CD14-positive monocyte (primary cell): Measurements from ENCODE around the gene IGHMBP2. TPM values are rescaled to one million over a fixed set of nuclear protein-coding genes. Genes with fewer than 3 reads are reported as not detected.
"Not testable (repeated sequence)": the region's sequence is repeated elsewhere in the genome, so short reads cannot be mapped to it uniquely, and the experiment has no call there.

ENCODE experiments used
- DNase-seq, 3 donors: peaks; one replicate each; pipeline ENCODE4 v3.0.0-alpha.2; 2011 to 2022
- H2AFZ ChIP-seq: 2 replicates; pipeline ENCODE4 v1.6.0; 2012; ENCODE audit warnings: mild to moderate bottlenecking, low read depth, low read length, inconsistent platforms; ENCODE audit not compliant: insufficient read depth, poor library complexity, severe bottlenecking
- H3K27ac ChIP-seq, 2 donors: 1 replicate in 1 of 2; 2 replicates in 1 of 2; pipeline ENCODE4 v1.5.1; 2012 to 2013; ENCODE audit warnings: low read length in 2 of 2, control low read depth in 1 of 2, inconsistent platforms in 1 of 2, low read depth in 1 of 2, mild to moderate bottlenecking in 1 of 2
- H3K27me3 ChIP-seq, 2 donors: one replicate each; pipeline versions ENCODE4 v1.6.0 to v1.6.1; 2011 to 2013; ENCODE audit warnings: low read length in 2 of 2; ENCODE audit not compliant: control insufficient read depth in 2 of 2, insufficient read depth in 2 of 2
- H3K36me3 ChIP-seq, 2 donors: replicated peaks in 1 of 2; 1 replicate in 1 of 2; 2 replicates in 1 of 2; pipeline versions ENCODE4 v1.5.1 to v1.6.1; 2012 to 2013; ENCODE audit warnings: low read length in 2 of 2, control low read depth in 1 of 2, inconsistent platforms in 1 of 2, mild to moderate bottlenecking in 1 of 2; ENCODE audit not compliant: insufficient read depth in 2 of 2, control insufficient read depth in 1 of 2
- H3K4me1 ChIP-seq, 2 donors: 1 replicate in 1 of 2; 2 replicates in 1 of 2; pipeline versions ENCODE4 v1.5.1 to v1.6.1; 2012 to 2013; ENCODE audit warnings: low read length in 2 of 2, control low read depth in 1 of 2, inconsistent platforms in 1 of 2, mild to moderate bottlenecking in 1 of 2, moderate library complexity in 1 of 2; ENCODE audit not compliant: insufficient read depth in 2 of 2, control insufficient read depth in 1 of 2
- H3K4me2 ChIP-seq: replicated peaks from 2 replicates; pipeline ENCODE3; 2012; ENCODE audit warnings: low read length, moderate library complexity, mild to moderate bottlenecking; ENCODE audit not compliant: poor library complexity, severe bottlenecking; ENCODE audit errors: extremely low read depth
- H3K4me3 ChIP-seq, 3 experiments: fragments of 200-600 bp in 1 of 3; sonication (generic) in 1 of 3; replicated peaks in 1 of 3; 1 replicate in 2 of 3; 2 replicates in 1 of 3; pipeline ENCODE4 v1.5.1; 2011 to 2013; ENCODE audit warnings: low read length in 3 of 3, mild to moderate bottlenecking in 3 of 3, control low read depth in 2 of 3, low read depth in 2 of 3, inconsistent platforms in 1 of 3, moderate library complexity in 1 of 3
- H3K79me2 ChIP-seq: 2 replicates; pipeline ENCODE4 v1.6.0; 2012; ENCODE audit warnings: mild to moderate bottlenecking, control low read depth, inconsistent platforms, low read length, moderate library complexity; ENCODE audit not compliant: insufficient read depth
- H3K9ac ChIP-seq: 2 replicates; pipeline ENCODE4 v1.6.0; 2017; ENCODE audit warnings: low read length, mild to moderate bottlenecking; ENCODE audit not compliant: insufficient read depth, poor library complexity, severe bottlenecking
- H3K9me3 ChIP-seq, 2 donors: replicated peaks in 1 of 2; 1 replicate in 1 of 2; 2 replicates in 1 of 2; pipeline versions ENCODE4 v1.5.1 to v1.6.1; 2012 to 2013; ENCODE audit warnings: low read length in 2 of 2, control low read depth in 1 of 2; ENCODE audit not compliant: control insufficient read depth in 1 of 2, insufficient read depth in 1 of 2
- H4K20me1 ChIP-seq: 2 replicates; pipeline ENCODE4 v1.6.0; 2012; ENCODE audit warnings: mild to moderate bottlenecking, low read length, control low read depth, moderate library complexity; ENCODE audit not compliant: insufficient read depth
- H3K27ac Mint-ChIP-seq, 7 donors: one replicate each; pipeline ENCODE4 v1.8.0; 2020; ENCODE audit warnings: mild to moderate bottlenecking in 7 of 7, mixed read lengths in 7 of 7, moderate library complexity in 6 of 7, inconsistent platforms in 2 of 7
- H3K27me3 Mint-ChIP-seq, 3 donors: one replicate each; pipeline ENCODE4 v1.8.0; 2021 to 2022; ENCODE audit warnings: low read depth in 3 of 3, mild to moderate bottlenecking in 3 of 3, mixed read lengths in 3 of 3, moderate library complexity in 3 of 3, inconsistent platforms in 1 of 3
- H3K36me3 Mint-ChIP-seq, 2 donors: one replicate each; pipeline ENCODE4 v1.8.0; 2020; ENCODE audit warnings: mixed read lengths in 2 of 2, inconsistent platforms in 1 of 2, mild to moderate bottlenecking in 1 of 2
- H3K4me1 Mint-ChIP-seq: one replicate; pipeline ENCODE4 v1.8.0; 2020; ENCODE audit warnings: mild to moderate bottlenecking, mixed read lengths
- H3K4me3 Mint-ChIP-seq, 2 donors: one replicate each; pipeline ENCODE4 v1.8.0; 2020; ENCODE audit warnings: mild to moderate bottlenecking in 2 of 2, mixed read lengths in 2 of 2, moderate library complexity in 1 of 2
- H3K9me3 Mint-ChIP-seq, 7 donors: one replicate each; pipeline ENCODE4 v1.8.0; 2020 to 2022; ENCODE audit warnings: mixed read lengths in 7 of 7, mild to moderate bottlenecking in 6 of 7, moderate library complexity in 6 of 7, inconsistent platforms in 2 of 7
- WGBS: methylation state at CpG from one replicate; pipeline ENCODE4 v1.1.5; 2013; ENCODE audit warnings: missing lambda C conversion rate; ENCODE audit not compliant: insufficient coverage; 5-methylcytosine and 5-hydroxymethylcytosine counted together
- intact Hi-C, 2 donors: fragments of 100-400 bp; cut with micrococcal nuclease; formaldehyde crosslinking; loops; one replicate each; pipeline versions ENCODE4 v1.15.0 to v1.15.1; 2023
- polyA plus RNA-seq, 3 donors: library from polyadenylated mRNA; depleted of rRNA in 1 of 3; unstranded in 2 of 3; stranded (reverse) in 1 of 3; fragments of 300-500 nt in 2 of 3; fragments of >200 nt in 1 of 3; fragmentation: Illumina TruSeq in 2 of 3; gene quantifications; 1 replicate in 2 of 3; 2 replicates in 1 of 3; pipeline ENCODE4 v1.2.3, GENCODE V29; 2012 to 2021
- TF ChIP-seq, protein P1 (sequence below): fragments of 200-600 bp; IDR thresholded peaks from one replicate; pipeline ENCODE4 v1.8.0; 2022; ENCODE audit warnings: antibody characterized with exemption, mild to moderate bottlenecking

Gene IGHMBP2
- polyA plus RNA-seq, 3 donors, result 3.9 to 14.9 (median 6.0) TPM

- no peaks in the 10 kb centered on the region for H3K27me3 ChIP-seq
- Mint-ChIP-seq H3K4me3 (no peak overlapping the region), H3K4me1 (no peaks in the 10 kb centered on the region), H3K27me3 (peaks cover 0 to 1% (median 0%) of the 10 kb centered on the region in 3 donors), H3K36me3 (peaks cover 0 to 2% of the 10 kb centered on the region in 2 donors), H3K27ac (peak overlapping the region in 2 of 7 donors; percentile 4 to 6), H3K9me3 (peaks cover 0 to 1% (median 0%) of the 10 kb centered on the region in 7 donors)
- H3K4me2 ChIP-seq, result no peak overlapping the region
- H3K79me2 ChIP-seq, result no peaks in the 10 kb centered on the region
- no peak overlapping the region for H3K4me3 ChIP-seq
- H3K36me3 ChIP-seq, result no peaks in the 10 kb centered on the region
- H3K4me1 ChIP-seq, result no peaks in the 10 kb centered on the region
- WGBS, result 94% methylated on average over 8 of the region's 13 CpGs
- TF ChIP-seq, protein P1, sequence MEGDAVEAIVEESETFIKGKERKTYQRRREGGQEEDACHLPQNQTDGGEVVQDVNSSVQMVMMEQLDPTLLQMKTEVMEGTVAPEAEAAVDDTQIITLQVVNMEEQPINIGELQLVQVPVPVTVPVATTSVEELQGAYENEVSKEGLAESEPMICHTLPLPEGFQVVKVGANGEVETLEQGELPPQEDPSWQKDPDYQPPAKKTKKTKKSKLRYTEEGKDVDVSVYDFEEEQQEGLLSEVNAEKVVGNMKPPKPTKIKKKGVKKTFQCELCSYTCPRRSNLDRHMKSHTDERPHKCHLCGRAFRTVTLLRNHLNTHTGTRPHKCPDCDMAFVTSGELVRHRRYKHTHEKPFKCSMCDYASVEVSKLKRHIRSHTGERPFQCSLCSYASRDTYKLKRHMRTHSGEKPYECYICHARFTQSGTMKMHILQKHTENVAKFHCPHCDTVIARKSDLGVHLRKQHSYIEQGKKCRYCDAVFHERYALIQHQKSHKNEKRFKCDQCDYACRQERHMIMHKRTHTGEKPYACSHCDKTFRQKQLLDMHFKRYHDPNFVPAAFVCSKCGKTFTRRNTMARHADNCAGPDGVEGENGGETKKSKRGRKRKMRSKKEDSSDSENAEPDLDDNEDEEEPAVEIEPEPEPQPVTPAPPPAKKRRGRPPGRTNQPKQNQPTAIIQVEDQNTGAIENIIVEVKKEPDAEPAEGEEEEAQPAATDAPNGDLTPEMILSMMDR, result no peak
- H4K20me1 ChIP-seq, result no peaks in the 10 kb centered on the region
- DNase-seq, result no peak
- intact Hi-C loops, result no loop called here
- no peaks in the 10 kb centered on the region for H3K9me3 ChIP-seq
- no peak overlapping the region for H3K9ac ChIP-seq
- no peak overlapping the region for H2AFZ ChIP-seq
- no peak overlapping the region for H3K27ac ChIP-seq
Measured at GRCh38 chr11:68882391-68882790, 21.3 kb upstream of the IGHMBP2 start.

- H3K27me3 ChIP-seq, result not testable (repeated sequence)
- peak overlapping the region in 1 of 7 donors; percentile 15 for H3K27ac Mint-ChIP-seq
Measured at GRCh38 chr11:68884827-68885226, 18.9 kb upstream of the IGHMBP2 start.

More at GRCh38 chr11:68884827-68885226, 18.9 kb upstream of the IGHMBP2 start:
- H3K36me3 ChIP-seq, H3K4me3 ChIP-seq, intact Hi-C loops, H3K36me3 Mint-ChIP-seq, H3K9ac ChIP-seq, H3K9me3 Mint-ChIP-seq, H3K4me2 ChIP-seq, H4K20me1 ChIP-seq, H3K27ac ChIP-seq, H2AFZ ChIP-seq, DNase-seq, H3K9me3 ChIP-seq, H3K4me1 Mint-ChIP-seq, H3K4me3 Mint-ChIP-seq, H3K79me2 ChIP-seq, H3K4me1 ChIP-seq, H3K27me3 Mint-ChIP-seq: not testable (repeated sequence)
- 97% methylated on average over 5 of the region's 15 CpGs for WGBS
